ENCODE measurements around the gene L3MBTL2. TPM values are rescaled to one million over a fixed set of nuclear protein-coding genes. Genes with fewer than 3 reads are reported as not detected.
A peak's percentile ranks its signal among the peaks of the same experiment; 100 is the strongest.

Gene L3MBTL2
- total and polyA plus RNA-seq, 2 of the 13 experiments (the other 11 are each of a cell fraction or from before 2014, with no cell fraction given) = 13.8 to 33.7 TPM

DNA sequence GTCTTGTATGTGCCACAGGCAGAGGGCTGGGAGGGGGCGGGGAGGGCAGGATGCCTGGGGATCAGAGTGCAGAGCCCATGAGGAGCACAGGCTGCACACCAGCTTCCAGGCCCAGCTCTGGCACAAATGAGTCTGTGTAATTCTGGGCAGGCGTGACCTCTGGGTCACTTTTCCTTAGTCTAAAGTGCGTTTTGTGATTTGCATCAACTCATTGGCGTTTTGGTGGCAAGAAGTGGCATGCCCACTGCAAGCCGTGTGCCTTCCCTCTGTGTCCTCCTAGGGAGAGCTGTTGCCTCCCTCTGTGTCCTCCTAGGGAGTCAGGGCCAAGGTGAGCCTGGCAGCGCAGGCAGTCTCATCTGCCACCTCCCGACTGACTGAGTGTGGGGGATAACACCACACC is 18.4 kb downstream of the L3MBTL2 start (continued):
- TF ChIP-seq ZNF281 (CRISPR knock-in tag; IDR thresholded peaks at IDR 0.05; ENCODE audit: borderline replicate concordance) (peak; percentile 66; the same call in 1 of the 2 replicates), ZNF510 (CRISPR knock-in tag; IDR thresholded peaks at IDR 0.05; ENCODE audit: low read depth) (no peak), NONO (IDR thresholded peaks at IDR 0.05) (no peak), NONO (CRISPR knock-in tag; conservative IDR thresholded peaks at IDR 0.05) (peak; percentile 51; the same call in 1 of the 2 replicates), IRX3 (CRISPR knock-in tag; IDR thresholded peaks at IDR 0.05; ENCODE audit: borderline replicate concordance, low read depth) (no peak), ZFP90 (CRISPR knock-in tag; IDR thresholded peaks at IDR 0.05; ENCODE audit: borderline replicate concordance) (no peak), SAP130 (CRISPR knock-in tag; IDR thresholded peaks at IDR 0.05; ENCODE audit: low read depth) (peak; percentile 26; the same call in 1 of the 2 replicates), ZBTB38 (CRISPR knock-in tag; IDR thresholded peaks at IDR 0.05) (peak; percentile 56; the same call in 1 of the 2 replicates), HNF1A (IDR thresholded peaks at IDR 0.05; ENCODE audit: low read depth) (no peak), HNF1A (CRISPR knock-in tag; IDR thresholded peaks at IDR 0.05; ENCODE audit: borderline replicate concordance) (no peak), GTF2F1 (IDR thresholded peaks at IDR 0.05; ENCODE audit: low read length) (no peak), TBL1XR1 (IDR thresholded peaks at IDR 0.05; ENCODE audit: borderline replicate concordance, low read length, partially characterized antibody) (peak; percentile 24), TEAD2 (CRISPR knock-in tag; IDR thresholded peaks at IDR 0.05) (no peak), PHB2 (IDR thresholded peaks at IDR 0.05; ENCODE audit: partially characterized antibody) (no peak)
- TF ChIP-seq, protein P1, sequence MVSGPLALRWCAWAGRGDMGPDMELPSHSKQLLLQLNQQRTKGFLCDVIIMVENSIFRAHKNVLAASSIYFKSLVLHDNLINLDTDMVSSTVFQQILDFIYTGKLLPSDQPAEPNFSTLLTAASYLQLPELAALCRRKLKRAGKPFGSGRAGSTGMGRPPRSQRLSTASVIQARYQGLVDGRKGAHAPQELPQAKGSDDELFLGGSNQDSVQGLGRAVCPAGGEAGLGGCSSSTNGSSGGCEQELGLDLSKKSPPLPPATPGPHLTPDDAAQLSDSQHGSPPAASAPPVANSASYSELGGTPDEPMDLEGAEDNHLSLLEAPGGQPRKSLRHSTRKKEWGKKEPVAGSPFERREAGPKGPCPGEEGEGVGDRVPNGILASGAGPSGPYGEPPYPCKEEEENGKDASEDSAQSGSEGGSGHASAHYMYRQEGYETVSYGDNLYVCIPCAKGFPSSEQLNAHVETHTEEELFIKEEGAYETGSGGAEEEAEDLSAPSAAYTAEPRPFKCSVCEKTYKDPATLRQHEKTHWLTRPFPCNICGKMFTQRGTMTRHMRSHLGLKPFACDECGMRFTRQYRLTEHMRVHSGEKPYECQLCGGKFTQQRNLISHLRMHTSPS (CRISPR knock-in tag; IDR thresholded peaks at IDR 0.05; ENCODE audit: low read depth) = peak; percentile 95
- TF ChIP-seq, protein P2, sequence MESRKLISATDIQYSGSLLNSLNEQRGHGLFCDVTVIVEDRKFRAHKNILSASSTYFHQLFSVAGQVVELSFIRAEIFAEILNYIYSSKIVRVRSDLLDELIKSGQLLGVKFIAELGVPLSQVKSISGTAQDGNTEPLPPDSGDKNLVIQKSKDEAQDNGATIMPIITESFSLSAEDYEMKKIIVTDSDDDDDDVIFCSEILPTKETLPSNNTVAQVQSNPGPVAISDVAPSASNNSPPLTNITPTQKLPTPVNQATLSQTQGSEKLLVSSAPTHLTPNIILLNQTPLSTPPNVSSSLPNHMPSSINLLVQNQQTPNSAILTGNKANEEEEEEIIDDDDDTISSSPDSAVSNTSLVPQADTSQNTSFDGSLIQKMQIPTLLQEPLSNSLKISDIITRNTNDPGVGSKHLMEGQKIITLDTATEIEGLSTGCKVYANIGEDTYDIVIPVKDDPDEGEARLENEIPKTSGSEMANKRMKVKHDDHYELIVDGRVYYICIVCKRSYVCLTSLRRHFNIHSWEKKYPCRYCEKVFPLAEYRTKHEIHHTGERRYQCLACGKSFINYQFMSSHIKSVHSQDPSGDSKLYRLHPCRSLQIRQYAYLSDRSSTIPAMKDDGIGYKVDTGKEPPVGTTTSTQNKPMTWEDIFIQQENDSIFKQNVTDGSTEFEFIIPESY (CRISPR knock-in tag; IDR thresholded peaks at IDR 0.05) = 0 out of 2 replicates have a peak, but pooled peaks have one; percentile 15
- TF ChIP-seq, protein P3, sequence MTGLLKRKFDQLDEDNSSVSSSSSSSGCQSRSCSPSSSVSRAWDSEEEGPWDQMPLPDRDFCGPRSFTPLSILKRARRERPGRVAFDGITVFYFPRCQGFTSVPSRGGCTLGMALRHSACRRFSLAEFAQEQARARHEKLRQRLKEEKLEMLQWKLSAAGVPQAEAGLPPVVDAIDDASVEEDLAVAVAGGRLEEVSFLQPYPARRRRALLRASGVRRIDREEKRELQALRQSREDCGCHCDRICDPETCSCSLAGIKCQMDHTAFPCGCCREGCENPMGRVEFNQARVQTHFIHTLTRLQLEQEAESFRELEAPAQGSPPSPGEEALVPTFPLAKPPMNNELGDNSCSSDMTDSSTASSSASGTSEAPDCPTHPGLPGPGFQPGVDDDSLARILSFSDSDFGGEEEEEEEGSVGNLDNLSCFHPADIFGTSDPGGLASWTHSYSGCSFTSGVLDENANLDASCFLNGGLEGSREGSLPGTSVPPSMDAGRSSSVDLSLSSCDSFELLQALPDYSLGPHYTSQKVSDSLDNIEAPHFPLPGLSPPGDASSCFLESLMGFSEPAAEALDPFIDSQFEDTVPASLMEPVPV (CRISPR knock-in tag; IDR thresholded peaks at IDR 0.05) = no peak
- TF ChIP-seq, protein P4, sequence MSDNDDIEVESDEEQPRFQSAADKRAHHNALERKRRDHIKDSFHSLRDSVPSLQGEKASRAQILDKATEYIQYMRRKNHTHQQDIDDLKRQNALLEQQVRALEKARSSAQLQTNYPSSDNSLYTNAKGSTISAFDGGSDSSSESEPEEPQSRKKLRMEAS (IDR thresholded peaks at IDR 0.05) = peak; percentile 40
